ENCODE results near the gene ART4. TPM values are rescaled to one million over a fixed set of nuclear protein-coding genes. Genes with fewer than 3 reads are reported as not detected.

The ART4 gene
- total and polyA plus RNA-seq, 2 donors (not counting 3 experiments of a cell fraction or from before 2014, with no cell fraction given), result 12.5 to 54.7 TPM

- Histone ChIP-seq H3K4me2 (ENCODE audit: insufficient read depth, low read length) (no peak within 1 kb of the TSS), H3K36me3 (ENCODE audit: control insufficient read depth in 2 of 2, extremely low read depth in 1 of 2, insufficient read depth in 2 of 2, low read length in 2 of 2) (no peaks in the 10 kb centered on the region), H3K9me1 (replicated peaks; ENCODE audit: control insufficient read depth, extremely low read depth, insufficient read depth, low read length) (no peaks in the 10 kb centered on the region), H3K9me3 (replicated peaks; ENCODE audit: control insufficient read depth, insufficient read depth, low read length) (no peaks in the 10 kb centered on the region), H3K9ac (replicated peaks; ENCODE audit: extremely low read depth, insufficient read depth, low read length) (no peak within 1 kb of the TSS), H3K27ac (ENCODE audit: insufficient read depth, low read depth, low read length) (no peak within 1 kb of the TSS), H3K4me1 (ENCODE audit: control insufficient read depth, extremely low read depth, insufficient read depth, low read length) (no peaks in the 10 kb centered on the region), H3K27me3 (ENCODE audit: control insufficient read depth in 2 of 2, insufficient read depth in 2 of 2, low read length in 2 of 2) (no peaks in the 10 kb centered on the region), H2AFZ (ENCODE audit: low read depth, low read length) (no peak within 1 kb of the TSS), H3K79me2 (ENCODE audit: control insufficient read depth, insufficient read depth, low read length) (no peaks in the 10 kb centered on the region), H3K4me3 (replicated peaks in 1 of 3; ENCODE audit: insufficient read depth in 1 of 3, low read depth in 1 of 3, low read length in 3 of 3) (no peak within 1 kb of the TSS), H4K20me1 (replicated peaks; ENCODE audit: control insufficient read depth, extremely low read depth, insufficient read depth, low read length) (no peaks in the 10 kb centered on the region)
- ChIA-PET CTCF (interaction anchor here (0.7 to 1.3 kb wide), 5 partner anchors 9 to 182 kb away, joined by 3 to 9 read pairs (median 3); no protein-coding TSS in a partner anchor), POLR2A (no interaction called here)
- BruUV-seq (replicated peaks), result no TSS peak
- FAIRE-seq, result no peak
- TF ChIP-seq EZH2 (IDR thresholded peaks at IDR 0.05; ENCODE audit: borderline replicate concordance, low read depth, low read length, severe bottlenecking) (no peak), CTCF (IDR thresholded peaks at IDR 0.05; ENCODE audit: extremely low read depth in 1 of 2, insufficient read depth in 1 of 2, low read depth in 1 of 2, low read length in 2 of 2) (no peak), MAX (IDR thresholded peaks at IDR 0.05; ENCODE audit: insufficient read depth, insufficient read length) (no peak), FOS (IDR thresholded peaks at IDR 0.05; ENCODE audit: borderline replicate concordance, insufficient read depth, low read length) (no peak), GATA2 (IDR thresholded peaks at IDR 0.05; ENCODE audit: insufficient read depth, insufficient read length, low read depth, low read length) (no peak), JUN (IDR thresholded peaks at IDR 0.05; ENCODE audit: borderline replicate concordance, insufficient read depth, insufficient read length, low read depth) (no peak), POLR2AphosphoS5 (IDR thresholded peaks at IDR 0.05; ENCODE audit: insufficient read depth, low read depth, low read length) (no peak)
- dilution Hi-C loops (cut with MboI; ENCODE audit: extremely low pct_ligation_motif_present, low sequenced_read_pairs), result no loop called here
- no peak for DNase-seq (ENCODE audit: low read depth, low spot score)
- intact Hi-C loops (cut with micrococcal nuclease), result no loop called here
These were observed 29.3 kb downstream of the ART4 start, which contains the start of gene SMCO3 for GRCh38 chr12:14814014-14814413. Gene SMCO3 (minus strand): TSS chr12:14814182. CDS start chr12:14806680, 7,502 bp downstream.
